Gastrocnemius medialis (tissue), 4 donors: ENCODE results near the gene ARFIP2.

Source experiments
- POLR2A ChIP-seq, 2 donors: fragments of 450-650 bp; IDR thresholded peaks; one replicate each; pipeline ENCODE4 v1.6.1; 2017; ENCODE audit warnings: antibody characterized with exemption in 2 of 2, mild to moderate bottlenecking in 2 of 2, moderate library complexity in 2 of 2
- TF ChIP-seq, protein P1 (sequence below), 5 experiments: fragments of 450-650 bp in 3 of 5; fragments of 200-600 bp in 2 of 5; sonication (generic) in 2 of 5; IDR thresholded peaks in 4 of 5; conservative IDR thresholded peaks in 1 of 5; 1 replicate in 4 of 5; 2 replicates in 1 of 5; pipeline ENCODE4 v1.5.1; 2016 to 2019; ENCODE audit warnings: antibody characterized with exemption in 5 of 5, mild to moderate bottlenecking in 3 of 5, moderate library complexity in 3 of 5

DNA sequence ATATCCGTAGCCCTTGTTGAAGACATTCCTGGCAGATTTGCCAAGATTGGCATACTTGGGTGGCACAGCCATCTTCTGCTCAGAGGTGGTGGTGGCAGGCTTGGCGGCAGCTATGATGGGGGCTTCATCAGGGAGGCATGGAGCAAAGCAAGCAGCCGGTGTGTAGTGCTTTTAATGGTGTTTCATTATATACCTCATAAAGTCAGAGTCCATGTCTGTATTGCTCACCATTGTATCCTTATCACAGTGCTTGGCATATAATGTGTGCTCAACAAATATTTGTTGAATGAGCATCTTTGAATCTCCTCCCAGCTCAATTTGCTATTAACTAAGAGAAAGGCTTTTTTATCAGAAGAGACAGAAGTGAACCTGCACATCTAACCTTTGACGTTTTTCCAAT lies 8.2 kb upstream of the ARFIP2 start:
- TF ChIP-seq, protein P1, sequence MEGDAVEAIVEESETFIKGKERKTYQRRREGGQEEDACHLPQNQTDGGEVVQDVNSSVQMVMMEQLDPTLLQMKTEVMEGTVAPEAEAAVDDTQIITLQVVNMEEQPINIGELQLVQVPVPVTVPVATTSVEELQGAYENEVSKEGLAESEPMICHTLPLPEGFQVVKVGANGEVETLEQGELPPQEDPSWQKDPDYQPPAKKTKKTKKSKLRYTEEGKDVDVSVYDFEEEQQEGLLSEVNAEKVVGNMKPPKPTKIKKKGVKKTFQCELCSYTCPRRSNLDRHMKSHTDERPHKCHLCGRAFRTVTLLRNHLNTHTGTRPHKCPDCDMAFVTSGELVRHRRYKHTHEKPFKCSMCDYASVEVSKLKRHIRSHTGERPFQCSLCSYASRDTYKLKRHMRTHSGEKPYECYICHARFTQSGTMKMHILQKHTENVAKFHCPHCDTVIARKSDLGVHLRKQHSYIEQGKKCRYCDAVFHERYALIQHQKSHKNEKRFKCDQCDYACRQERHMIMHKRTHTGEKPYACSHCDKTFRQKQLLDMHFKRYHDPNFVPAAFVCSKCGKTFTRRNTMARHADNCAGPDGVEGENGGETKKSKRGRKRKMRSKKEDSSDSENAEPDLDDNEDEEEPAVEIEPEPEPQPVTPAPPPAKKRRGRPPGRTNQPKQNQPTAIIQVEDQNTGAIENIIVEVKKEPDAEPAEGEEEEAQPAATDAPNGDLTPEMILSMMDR (IDR thresholded peaks at IDR 0.05 in 4 of 5, conservative IDR thresholded peaks at IDR 0.05 in 1 of 5), result no peak
- TF ChIP-seq POLR2A (IDR thresholded peaks at IDR 0.05), result no peak
